Measurements from ENCODE around the gene LEFTY1.
"Not testable (repeated sequence)": the region's sequence is repeated elsewhere in the genome, so short reads cannot be mapped to it uniquely, and the experiment has no call there.

Gene LEFTY1

GRCh38 chr1:225846331-225847310, 42.3 kb downstream of the LEFTY1 start:
- no peak for DNase-seq

GRCh38 chr1:225845571-225846259, 43.2 kb downstream of the LEFTY1 start:
- DNase-seq = peak in 3 of 5 donors; percentile 15 to 28 (median 15)

GRCh38 chr1:225845097-225845496, 43.8 kb downstream of the LEFTY1 start:
- no peak for DNase-seq

- no peak for DNase-seq
These were observed 44.5 kb downstream of the LEFTY1 start for GRCh38 chr1:225844236-225845061.

GRCh38 chr1:225843426-225843795, 45.5 kb downstream of the LEFTY1 start:
- no peak for DNase-seq

- no peak for DNase-seq
These were observed 46.0 kb downstream of the LEFTY1 start for GRCh38 chr1:225842788-225843425.

GRCh38 chr1:225842074-225842473, 46.9 kb downstream of the LEFTY1 start:
- DNase-seq = no peak

GRCh38 chr1:225840713-225841112, 48.2 kb downstream of the LEFTY1 start:
- no peak for DNase-seq

- DNase-seq = no peak
These were observed 48.7 kb downstream of the LEFTY1 start for GRCh38 chr1:225840223-225840610.

GRCh38 chr1:225838793-225839192, 50.2 kb downstream of the LEFTY1 start:
- no peak for DNase-seq

- DNase-seq = not testable (repeated sequence)
These were observed 52.6 kb downstream of the LEFTY1 start for GRCh38 chr1:225836296-225836695.
